ENCODE results near the gene ZNF618.

DNA sequence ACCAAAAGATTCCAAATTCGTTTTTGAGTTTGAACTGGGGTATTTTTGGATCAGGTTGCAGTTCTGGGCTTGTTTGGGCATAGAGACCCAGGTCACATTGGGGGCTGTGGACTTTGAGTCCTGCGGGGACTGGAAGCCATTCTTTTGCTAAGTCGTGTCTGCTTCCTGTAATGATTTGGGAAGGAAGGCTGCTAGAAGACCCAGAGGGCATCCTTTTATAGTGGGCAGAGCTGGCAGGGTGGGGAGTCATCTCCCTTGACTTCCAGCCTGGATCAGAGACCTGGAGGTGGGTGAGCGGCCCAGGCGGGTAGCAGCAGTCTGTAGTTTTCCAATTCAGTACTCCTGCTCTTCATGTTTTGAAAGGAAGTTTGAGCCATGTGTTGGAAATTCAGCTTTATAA lies 11.3 kb downstream of the ZNF618 start:
- TF ChIP-seq, protein P1, sequence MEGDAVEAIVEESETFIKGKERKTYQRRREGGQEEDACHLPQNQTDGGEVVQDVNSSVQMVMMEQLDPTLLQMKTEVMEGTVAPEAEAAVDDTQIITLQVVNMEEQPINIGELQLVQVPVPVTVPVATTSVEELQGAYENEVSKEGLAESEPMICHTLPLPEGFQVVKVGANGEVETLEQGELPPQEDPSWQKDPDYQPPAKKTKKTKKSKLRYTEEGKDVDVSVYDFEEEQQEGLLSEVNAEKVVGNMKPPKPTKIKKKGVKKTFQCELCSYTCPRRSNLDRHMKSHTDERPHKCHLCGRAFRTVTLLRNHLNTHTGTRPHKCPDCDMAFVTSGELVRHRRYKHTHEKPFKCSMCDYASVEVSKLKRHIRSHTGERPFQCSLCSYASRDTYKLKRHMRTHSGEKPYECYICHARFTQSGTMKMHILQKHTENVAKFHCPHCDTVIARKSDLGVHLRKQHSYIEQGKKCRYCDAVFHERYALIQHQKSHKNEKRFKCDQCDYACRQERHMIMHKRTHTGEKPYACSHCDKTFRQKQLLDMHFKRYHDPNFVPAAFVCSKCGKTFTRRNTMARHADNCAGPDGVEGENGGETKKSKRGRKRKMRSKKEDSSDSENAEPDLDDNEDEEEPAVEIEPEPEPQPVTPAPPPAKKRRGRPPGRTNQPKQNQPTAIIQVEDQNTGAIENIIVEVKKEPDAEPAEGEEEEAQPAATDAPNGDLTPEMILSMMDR (IDR thresholded peaks at IDR 0.05): no peak
- no peak for TF ChIP-seq POLR2A (IDR thresholded peaks at IDR 0.05)
- no peak for TF ChIP-seq EP300 (IDR thresholded peaks at IDR 0.05)
- TF ChIP-seq POLR2AphosphoS5 (IDR thresholded peaks at IDR 0.05): no peak
